ENCODE data around the gene STOM.

DNA sequence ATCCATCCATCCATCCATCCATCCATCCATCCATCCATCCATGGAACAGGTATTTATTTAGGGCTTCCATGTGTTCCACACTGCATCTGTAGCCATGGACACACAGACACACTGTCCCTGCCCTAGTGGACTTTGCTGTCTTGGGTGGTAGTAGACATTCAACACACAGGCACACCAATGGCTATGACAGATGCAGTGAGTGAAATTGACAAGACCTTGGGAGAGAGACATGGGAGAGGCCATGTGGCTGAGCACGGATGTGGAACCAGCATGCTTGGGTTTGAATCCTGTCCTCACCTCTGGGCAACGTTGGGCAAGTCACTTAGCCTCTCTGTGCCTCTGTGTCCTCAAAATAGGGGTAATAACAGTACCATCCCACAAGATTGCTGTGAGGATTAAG is 45.3 kb downstream of the STOM start:
- TF ChIP-seq, protein P1, sequence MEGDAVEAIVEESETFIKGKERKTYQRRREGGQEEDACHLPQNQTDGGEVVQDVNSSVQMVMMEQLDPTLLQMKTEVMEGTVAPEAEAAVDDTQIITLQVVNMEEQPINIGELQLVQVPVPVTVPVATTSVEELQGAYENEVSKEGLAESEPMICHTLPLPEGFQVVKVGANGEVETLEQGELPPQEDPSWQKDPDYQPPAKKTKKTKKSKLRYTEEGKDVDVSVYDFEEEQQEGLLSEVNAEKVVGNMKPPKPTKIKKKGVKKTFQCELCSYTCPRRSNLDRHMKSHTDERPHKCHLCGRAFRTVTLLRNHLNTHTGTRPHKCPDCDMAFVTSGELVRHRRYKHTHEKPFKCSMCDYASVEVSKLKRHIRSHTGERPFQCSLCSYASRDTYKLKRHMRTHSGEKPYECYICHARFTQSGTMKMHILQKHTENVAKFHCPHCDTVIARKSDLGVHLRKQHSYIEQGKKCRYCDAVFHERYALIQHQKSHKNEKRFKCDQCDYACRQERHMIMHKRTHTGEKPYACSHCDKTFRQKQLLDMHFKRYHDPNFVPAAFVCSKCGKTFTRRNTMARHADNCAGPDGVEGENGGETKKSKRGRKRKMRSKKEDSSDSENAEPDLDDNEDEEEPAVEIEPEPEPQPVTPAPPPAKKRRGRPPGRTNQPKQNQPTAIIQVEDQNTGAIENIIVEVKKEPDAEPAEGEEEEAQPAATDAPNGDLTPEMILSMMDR (IDR thresholded peaks at IDR 0.05; ENCODE audit: low read depth, low read length), result no peak
- TF ChIP-seq POLR2A (IDR thresholded peaks at IDR 0.05; ENCODE audit: extremely low read depth, insufficient read length) (no peak), MYC (IDR thresholded peaks at IDR 0.05; ENCODE audit: low read depth, low read length) (no peak)
- TF ChIP-seq, protein P2, sequence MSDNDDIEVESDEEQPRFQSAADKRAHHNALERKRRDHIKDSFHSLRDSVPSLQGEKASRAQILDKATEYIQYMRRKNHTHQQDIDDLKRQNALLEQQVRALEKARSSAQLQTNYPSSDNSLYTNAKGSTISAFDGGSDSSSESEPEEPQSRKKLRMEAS (IDR thresholded peaks at IDR 0.05; ENCODE audit: low read depth, low read length), result no peak
